RWPE2 (cell line): ENCODE measurements around the gene CHST13.

ENCODE experiments used
- ATAC-seq: fragments of 200-7000 bp; cut with Tn5 transposase; 3 replicates; pipeline ENCODE4 v1.9.1; 2021; ENCODE audit warnings: low read depth
- DNase-seq: peaks from one replicate; pipeline ENCODE4 v3.0.0-alpha.2; 2020; ENCODE audit warnings: low spot score
- H3K27ac ChIP-seq: fragments of 450-650 bp; 2 replicates; pipeline ENCODE4 v1.5.1; 2017; ENCODE audit warnings: mild to moderate bottlenecking; ENCODE audit not compliant: poor library complexity, severe bottlenecking
- H3K27me3 ChIP-seq: fragments of 250-450 bp; sonication (Bioruptor Pico); 2 replicates; pipeline ENCODE4 v1.5.1; 2021; ENCODE audit warnings: mild to moderate bottlenecking, moderate library complexity; ENCODE audit not compliant: insufficient read depth, poor library complexity, severe bottlenecking
- H3K36me3 ChIP-seq: fragments of 250-450 bp; sonication (Bioruptor Pico); 2 replicates; pipeline ENCODE4 v1.5.1; 2020; ENCODE audit warnings: low read depth, mild to moderate bottlenecking, moderate library complexity
- H3K4me1 ChIP-seq: fragments of 250-450 bp; sonication (Bioruptor Pico); 2 replicates; pipeline ENCODE4 v1.5.1; 2021; ENCODE audit warnings: mild to moderate bottlenecking, moderate library complexity; ENCODE audit not compliant: insufficient read depth, poor library complexity, severe bottlenecking
- H3K4me3 ChIP-seq: fragments of 250-450 bp; sonication (Bioruptor Pico); 2 replicates; pipeline ENCODE4 v1.5.1; 2021; ENCODE audit warnings: mild to moderate bottlenecking, moderate library complexity; ENCODE audit not compliant: severe bottlenecking
- H3K9me3 ChIP-seq: fragments of 250-450 bp; sonication (Bioruptor Pico); 2 replicates; pipeline ENCODE4 v1.5.1; 2021; ENCODE audit warnings: mild to moderate bottlenecking, moderate library complexity; ENCODE audit not compliant: severe bottlenecking
- TF ChIP-seq, protein P1 (sequence below): fragments of 450-650 bp; IDR thresholded peaks from one replicate; pipeline ENCODE4 v1.5.1; 2017; ENCODE audit warnings: mild to moderate bottlenecking, moderate library complexity; ENCODE audit not compliant: poor library complexity, severe bottlenecking

Gene CHST13

DNA sequence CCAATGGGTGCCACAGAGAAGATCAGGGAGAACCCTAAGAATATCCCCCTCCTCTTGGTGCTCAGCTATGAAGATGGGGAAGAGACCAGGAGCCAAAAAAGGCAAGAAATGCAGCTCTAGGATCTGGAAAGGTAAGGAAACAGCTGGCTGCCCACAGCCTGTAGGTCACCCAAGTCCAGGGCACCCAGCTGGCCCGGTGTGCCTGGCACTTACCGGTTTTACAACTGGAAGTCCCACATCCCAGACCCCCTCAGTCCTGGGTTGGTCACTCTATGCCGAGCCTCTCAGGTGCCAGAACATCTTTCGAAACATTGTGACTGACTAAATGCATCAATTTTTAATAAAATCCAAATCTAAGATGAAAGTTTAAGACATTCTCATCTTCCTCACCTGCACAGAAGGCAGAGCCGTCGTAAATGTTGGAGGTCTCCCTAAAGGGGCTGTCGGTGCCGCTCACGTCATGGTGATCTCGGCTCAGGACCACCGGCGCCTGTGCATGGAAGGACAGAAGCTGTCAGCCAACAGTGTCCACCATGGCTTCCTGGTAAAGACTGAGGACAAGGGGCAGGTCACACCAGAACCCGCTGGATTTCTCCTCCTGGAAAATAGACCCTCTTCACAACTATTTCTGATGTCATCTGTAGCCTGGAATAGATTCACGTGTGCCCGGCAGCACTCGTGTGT lies 34.9 kb upstream of the CHST13 start:
- ATAC-seq: no peak

GRCh38 chr3:126490619-126491018 lies 33.3 kb upstream of the CHST13 start:
- no peak for ATAC-seq
- Histone ChIP-seq H3K4me3 (no peak overlapping the region), H3K27ac (no peak overlapping the region), H3K9me3 (no peaks in the 10 kb centered on the region), H3K36me3 (no peaks in the 10 kb centered on the region), H3K4me1 (peaks cover 11% of the 10 kb centered on the region), H3K27me3 (no peaks in the 10 kb centered on the region)
- TF ChIP-seq, protein P1, sequence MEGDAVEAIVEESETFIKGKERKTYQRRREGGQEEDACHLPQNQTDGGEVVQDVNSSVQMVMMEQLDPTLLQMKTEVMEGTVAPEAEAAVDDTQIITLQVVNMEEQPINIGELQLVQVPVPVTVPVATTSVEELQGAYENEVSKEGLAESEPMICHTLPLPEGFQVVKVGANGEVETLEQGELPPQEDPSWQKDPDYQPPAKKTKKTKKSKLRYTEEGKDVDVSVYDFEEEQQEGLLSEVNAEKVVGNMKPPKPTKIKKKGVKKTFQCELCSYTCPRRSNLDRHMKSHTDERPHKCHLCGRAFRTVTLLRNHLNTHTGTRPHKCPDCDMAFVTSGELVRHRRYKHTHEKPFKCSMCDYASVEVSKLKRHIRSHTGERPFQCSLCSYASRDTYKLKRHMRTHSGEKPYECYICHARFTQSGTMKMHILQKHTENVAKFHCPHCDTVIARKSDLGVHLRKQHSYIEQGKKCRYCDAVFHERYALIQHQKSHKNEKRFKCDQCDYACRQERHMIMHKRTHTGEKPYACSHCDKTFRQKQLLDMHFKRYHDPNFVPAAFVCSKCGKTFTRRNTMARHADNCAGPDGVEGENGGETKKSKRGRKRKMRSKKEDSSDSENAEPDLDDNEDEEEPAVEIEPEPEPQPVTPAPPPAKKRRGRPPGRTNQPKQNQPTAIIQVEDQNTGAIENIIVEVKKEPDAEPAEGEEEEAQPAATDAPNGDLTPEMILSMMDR: no peak
- DNase-seq: no peak

More for the DNA sequence above, 34.9 kb upstream of the CHST13 start:
- Histone ChIP-seq H3K27me3 (no peaks in the 10 kb centered on the region), H3K4me1 (peaks cover 11% of the 10 kb centered on the region), H3K9me3 (no peaks in the 10 kb centered on the region), H3K36me3 (no peaks in the 10 kb centered on the region), H3K4me3 (no peak overlapping the region), H3K27ac (no peak overlapping the region)
- TF ChIP-seq, protein P1: no peak
- no peak for DNase-seq

- DNase-seq (no peak), ATAC-seq (no peak)
- no peak overlapping the region for H3K27ac ChIP-seq
- no peaks in the 10 kb centered on the region for H3K27me3 ChIP-seq
- H3K36me3 ChIP-seq: no peaks in the 10 kb centered on the region
- no peaks in the 10 kb centered on the region for H3K9me3 ChIP-seq
- TF ChIP-seq, protein P1: no peak
- peaks cover 11% of the 10 kb centered on the region for H3K4me1 ChIP-seq
- no peak overlapping the region for H3K4me3 ChIP-seq
Measured at GRCh38 chr3:126491221-126492013, 32.5 kb upstream of the CHST13 start.

DNA sequence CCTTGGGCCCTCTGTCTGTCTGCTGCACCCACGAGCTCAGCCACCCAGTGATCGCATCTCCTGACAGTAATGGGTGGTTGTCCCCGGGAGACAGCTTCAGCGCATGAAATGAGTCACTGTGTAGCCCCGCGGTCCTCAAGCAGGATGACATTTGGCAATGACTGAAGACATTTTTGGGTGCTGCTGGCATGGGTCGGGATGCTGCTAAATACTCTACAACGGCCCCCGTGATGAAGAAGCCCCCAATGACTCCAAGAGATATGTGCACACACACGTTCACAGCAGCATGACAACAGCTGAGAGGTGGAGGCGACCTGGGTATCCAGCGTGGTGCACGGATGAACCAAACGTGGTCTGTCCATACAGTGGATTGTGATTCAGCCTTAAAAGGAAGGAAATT lies 30.9 kb upstream of the CHST13 start:
- Histone ChIP-seq H3K9me3 (no peaks in the 10 kb centered on the region), H3K4me3 (no peak overlapping the region), H3K27ac (no peak overlapping the region), H3K4me1 (no peaks in the 10 kb centered on the region), H3K36me3 (no peaks in the 10 kb centered on the region), H3K27me3 (no peaks in the 10 kb centered on the region)
- DNase-seq (no peak), ATAC-seq (no peak)
- TF ChIP-seq, protein P1: no peak

GRCh38 chr3:126493739-126494138 lies 30.2 kb upstream of the CHST13 start:
- ATAC-seq (no peak), DNase-seq (no peak)
- Histone ChIP-seq H3K9me3 (no peaks in the 10 kb centered on the region), H3K4me1 (no peaks in the 10 kb centered on the region), H3K27ac (no peak overlapping the region), H3K27me3 (no peaks in the 10 kb centered on the region), H3K4me3 (no peak overlapping the region), H3K36me3 (no peaks in the 10 kb centered on the region)
- TF ChIP-seq, protein P1: no peak
